CD4-positive, alpha-beta memory T cell (primary cell): ENCODE results near the gene SLMAP. TPM values are rescaled to one million over a fixed set of nuclear protein-coding genes. Genes with fewer than 3 reads are reported as not detected.
"Not testable (repeated sequence)": the region's sequence is repeated elsewhere in the genome, so short reads cannot be mapped to it uniquely, and the experiment has no call there.

Experiments
- CTCF ChIA-PET: fragments of 350-600 bp; sonication (Branson Sonifier 250); formaldehyde crosslinking; loops from one replicate; lab custom pipeline; 2021; ENCODE audit warnings: inconsistent platforms; ENCODE audit not compliant: partially characterized antibody; lab: Charles Lee
- POLR2A ChIA-PET: fragments of 350-600 bp; sonication (Branson Sonifier 250); formaldehyde crosslinking; loops from one replicate; lab custom pipeline; 2021; ENCODE audit not compliant: partially characterized antibody; lab: Charles Lee
- DNase-seq, 5 donors: peaks; one replicate each; pipeline versions ENCODE4 v3.0.0 to v3.0.0-alpha.2; 2020 to 2022; ENCODE audit warnings: mixed read lengths in 1 of 5
- H3K27ac ChIP-seq: one replicate; pipeline ENCODE4 v1.7.0; 2013; ENCODE audit warnings: low read depth, low read length
- H3K27me3 ChIP-seq: 2 replicates; pipeline ENCODE4 v1.7.0; 2013; ENCODE audit warnings: mild to moderate bottlenecking, low read length, moderate library complexity; ENCODE audit not compliant: insufficient read depth
- H3K36me3 ChIP-seq: 2 replicates; pipeline ENCODE4 v1.7.0; 2013; ENCODE audit warnings: mild to moderate bottlenecking, low read length, moderate library complexity; ENCODE audit not compliant: insufficient read depth
- H3K4me1 ChIP-seq: 2 replicates; pipeline ENCODE4 v1.7.0; 2013; ENCODE audit warnings: mild to moderate bottlenecking, low read length, moderate library complexity; ENCODE audit not compliant: insufficient read depth
- H3K4me3 ChIP-seq, 2 donors: one replicate each; pipeline ENCODE4 v1.7.0; 2013; ENCODE audit warnings: low read length in 2 of 2, mild to moderate bottlenecking in 1 of 2
- H3K9me3 ChIP-seq, 2 donors: one replicate each; pipeline ENCODE4 v1.7.0; 2013; ENCODE audit warnings: low read length in 2 of 2, control low read depth in 1 of 2; ENCODE audit not compliant: control insufficient read depth in 1 of 2
- H3K27ac Mint-ChIP-seq, 7 donors: one replicate each; pipeline ENCODE4 v1.8.0; 2020 to 2021; ENCODE audit warnings: mixed read lengths in 7 of 7, mild to moderate bottlenecking in 6 of 7, inconsistent platforms in 3 of 7, moderate library complexity in 3 of 7
- H3K27me3 Mint-ChIP-seq, 2 donors: one replicate each; pipeline ENCODE4 v1.8.0; 2020 to 2021; ENCODE audit warnings: mixed read lengths in 2 of 2
- H3K36me3 Mint-ChIP-seq, 2 donors: one replicate each; pipeline ENCODE4 v1.8.0; 2020 to 2021; ENCODE audit warnings: mixed read lengths in 2 of 2, inconsistent platforms in 1 of 2, mild to moderate bottlenecking in 1 of 2
- H3K4me1 Mint-ChIP-seq, 4 donors: one replicate each; pipeline ENCODE4 v1.8.0; 2020 to 2021; ENCODE audit warnings: mixed read lengths in 4 of 4, mild to moderate bottlenecking in 1 of 4
- H3K4me3 Mint-ChIP-seq, 8 donors: one replicate each; pipeline ENCODE4 v1.8.0; 2020 to 2021; ENCODE audit warnings: mixed read lengths in 8 of 8, mild to moderate bottlenecking in 7 of 8, moderate library complexity in 6 of 8, inconsistent platforms in 3 of 8
- H3K9me3 Mint-ChIP-seq, 8 donors: one replicate each; pipeline ENCODE4 v1.8.0; 2020 to 2021; ENCODE audit warnings: mixed read lengths in 8 of 8, mild to moderate bottlenecking in 5 of 8, inconsistent platforms in 3 of 8, moderate library complexity in 1 of 8
- intact Hi-C: fragments of 100-400 bp; cut with micrococcal nuclease; formaldehyde crosslinking; loops from one replicate; pipeline ENCODE4 v1.15.1; 2023
- polyA plus RNA-seq, 2 donors: library from polyadenylated mRNA; unstranded; fragments of 300-500 nt; fragmentation: Illumina TruSeq; gene quantifications; one replicate each; pipeline ENCODE4 v1.2.3, GENCODE V29; 2021
- total RNA-seq, 2 experiments: library from RNA; stranded (reverse); gene quantifications; one replicate each; pipeline ENCODE4 v1.2.3, GENCODE V29; 2021

SLMAP gene
- total and polyA plus RNA-seq, 4 experiments from 2014 or later: 17.5 to 69.0 (median 43.0) TPM

DNA sequence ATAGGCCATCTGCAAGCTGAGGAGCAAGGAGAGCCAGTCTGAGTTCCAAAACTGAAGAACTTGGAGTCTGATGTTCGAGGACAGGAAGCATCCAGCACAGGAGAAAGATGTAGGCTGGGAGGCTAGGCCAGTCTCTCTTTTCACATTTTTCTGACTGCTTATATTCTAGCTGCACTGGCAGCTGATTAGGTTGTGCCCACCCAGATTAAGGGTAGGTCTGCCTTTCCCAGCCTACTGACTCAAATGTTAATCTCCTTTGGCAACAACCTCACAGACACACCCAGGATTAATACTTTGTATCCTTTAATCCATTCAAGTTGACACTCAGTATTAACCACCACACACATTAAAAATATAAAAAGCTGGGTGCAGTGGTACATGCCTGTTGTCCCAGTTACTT is 113.0 kb downstream of the SLMAP start:
- POLR2A ChIA-PET, H3K36me3 ChIP-seq, intact Hi-C loops, H3K27ac Mint-ChIP-seq, H3K9me3 Mint-ChIP-seq, CTCF ChIA-PET, H3K4me3 Mint-ChIP-seq, H3K27me3 Mint-ChIP-seq, DNase-seq, H3K9me3 ChIP-seq, H3K27ac ChIP-seq, H3K4me1 ChIP-seq, H3K27me3 ChIP-seq, H3K4me3 ChIP-seq, H3K4me1 Mint-ChIP-seq: not testable (repeated sequence)
- peaks cover 38 to 41% of the 10 kb centered on the region in 2 donors for H3K36me3 Mint-ChIP-seq

DNA sequence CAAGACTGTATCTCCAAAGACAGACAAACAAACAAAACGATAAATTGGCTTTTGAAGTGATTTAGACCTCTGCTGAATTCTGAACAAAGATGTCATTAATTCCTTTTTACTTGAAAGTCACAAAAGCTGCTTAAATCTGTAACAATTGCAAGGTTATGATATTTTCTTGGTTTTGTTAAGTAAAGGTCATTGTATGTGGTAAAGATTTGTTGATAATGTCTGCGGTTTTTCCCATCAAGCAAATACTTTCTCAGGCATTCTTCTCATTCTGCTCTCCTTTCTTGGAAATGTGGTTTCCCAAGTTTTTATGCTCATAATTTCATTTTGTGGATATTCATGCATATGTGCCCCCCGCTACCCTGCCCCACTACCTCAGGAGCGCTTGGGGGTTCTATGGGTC is 116.5 kb downstream of the SLMAP start:
- Histone ChIP-seq H3K4me1 (no peaks in the 10 kb centered on the region), H3K27me3 (no peaks in the 10 kb centered on the region), H3K36me3 (no peaks in the 10 kb centered on the region), H3K9me3 (no peaks in the 10 kb centered on the region), H3K27ac (no peak overlapping the region), H3K4me3 (no peak overlapping the region)
- DNase-seq: no peak
- intact Hi-C loops: no loop called here
- ChIA-PET POLR2A (no interaction called here), CTCF (no interaction called here)
- Mint-ChIP-seq H3K9me3 (no peaks in the 10 kb centered on the region), H3K27me3 (no peaks in the 10 kb centered on the region), H3K4me3 (no peak overlapping the region), H3K4me1 (no peaks in the 10 kb centered on the region), H3K36me3 (peaks cover 20 to 31% of the 10 kb centered on the region in 2 donors), H3K27ac (no peak overlapping the region)

DNA sequence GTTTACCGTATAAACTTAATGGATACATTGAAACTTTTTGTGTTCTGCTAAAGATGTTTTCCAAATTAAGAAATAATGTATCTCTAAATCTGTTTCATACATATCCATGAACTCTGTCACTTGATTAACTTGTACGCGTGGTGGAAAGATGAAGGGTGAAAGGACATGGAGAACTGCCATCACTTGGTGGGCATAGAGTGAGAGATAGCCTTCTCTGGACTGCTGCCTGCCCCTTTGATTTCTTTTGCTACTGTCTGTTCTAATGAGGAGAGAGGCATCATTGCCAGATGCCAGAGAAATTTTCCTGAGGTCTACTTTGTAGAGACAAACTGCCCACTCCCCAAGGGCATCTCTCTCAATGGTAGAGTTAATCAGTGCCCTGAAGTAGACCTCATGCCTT is 120.5 kb downstream of the SLMAP start:
- Mint-ChIP-seq H3K27me3 (no peaks in the 10 kb centered on the region), H3K4me3 (no peak overlapping the region), H3K36me3 (peaks cover 14 to 29% of the 10 kb centered on the region in 2 donors), H3K27ac (peak overlapping the region in 1 of 7 donors; percentile 2), H3K4me1 (no peaks in the 10 kb centered on the region), H3K9me3 (peaks cover 0 to 1% (median 0%) of the 10 kb centered on the region in 8 donors)
- POLR2A ChIA-PET: no interaction called here
- intact Hi-C loops: no loop called here
- DNase-seq: no peak
- Histone ChIP-seq H3K4me1 (no peaks in the 10 kb centered on the region), H3K4me3 (no peak overlapping the region), H3K27me3 (no peaks in the 10 kb centered on the region), H3K36me3 (no peaks in the 10 kb centered on the region), H3K9me3 (no peaks in the 10 kb centered on the region), H3K27ac (no peak overlapping the region)
- CTCF ChIA-PET: no interaction called here

DNA sequence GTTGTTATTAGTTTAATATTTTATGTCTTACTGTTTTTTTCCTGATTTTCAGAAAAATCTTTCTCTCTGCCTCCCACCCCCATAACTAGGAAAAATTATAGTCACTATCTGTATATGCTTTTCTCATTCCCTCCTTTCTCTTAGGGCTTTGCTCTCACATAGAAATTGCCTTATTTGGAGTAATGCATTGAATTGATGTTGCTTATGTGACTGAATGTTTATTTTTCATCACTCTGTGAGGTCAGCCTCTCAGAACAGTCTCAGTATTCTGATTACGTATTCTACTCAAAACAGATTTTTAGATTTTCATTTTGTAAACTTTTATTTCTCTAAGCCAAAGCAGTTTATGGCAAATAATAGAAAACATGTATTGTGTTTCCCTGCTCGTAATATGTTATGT is 121.0 kb downstream of the SLMAP start:
- ChIA-PET POLR2A (no interaction called here), CTCF (no interaction called here)
- H3K9me3 Mint-ChIP-seq: peaks cover 0 to 1% (median 0%) of the 10 kb centered on the region in 8 donors
- intact Hi-C loops: no loop called here
- Histone ChIP-seq H3K27ac (no peak overlapping the region), H3K27me3 (no peaks in the 10 kb centered on the region), H3K36me3 (no peaks in the 10 kb centered on the region), H3K4me3 (no peak overlapping the region), H3K9me3 (no peaks in the 10 kb centered on the region), H3K4me1 (no peaks in the 10 kb centered on the region)
- peaks cover 11 to 28% of the 10 kb centered on the region in 2 donors for H3K36me3 Mint-ChIP-seq
- DNase-seq: no peak
- H3K27ac Mint-ChIP-seq: peak overlapping the region in 1 of 7 donors; percentile 54
- H3K4me3 Mint-ChIP-seq: no peak overlapping the region
- H3K27me3 Mint-ChIP-seq: no peaks in the 10 kb centered on the region
- no peaks in the 10 kb centered on the region for H3K4me1 Mint-ChIP-seq

DNA sequence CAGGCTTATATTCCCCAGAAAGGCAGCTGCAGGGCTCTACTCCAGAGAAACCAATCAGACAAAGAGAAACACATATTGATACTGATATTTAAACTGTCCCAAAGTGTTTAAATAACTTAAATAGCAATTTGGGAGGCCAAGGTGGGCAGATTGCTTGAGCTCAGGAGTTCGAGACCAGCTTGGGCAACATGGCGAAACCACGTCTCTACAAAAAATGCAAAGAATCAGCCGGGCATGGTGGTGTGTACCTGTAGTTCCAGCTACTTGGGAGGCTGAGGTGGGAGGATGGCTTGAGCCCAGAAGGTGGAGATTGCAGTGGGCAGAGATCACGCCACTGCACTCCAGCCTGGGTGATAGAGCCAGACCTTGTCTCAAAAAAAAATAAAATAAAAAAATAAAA is 128.3 kb downstream of the SLMAP start:
- intact Hi-C loops, H3K27ac ChIP-seq, H3K9me3 Mint-ChIP-seq, CTCF ChIA-PET, H3K9me3 ChIP-seq, H3K4me3 ChIP-seq, H3K4me1 ChIP-seq, H3K27me3 Mint-ChIP-seq, DNase-seq, H3K36me3 ChIP-seq, H3K27ac Mint-ChIP-seq, POLR2A ChIA-PET, H3K27me3 ChIP-seq, H3K4me1 Mint-ChIP-seq, H3K4me3 Mint-ChIP-seq: not testable (repeated sequence)
- H3K36me3 Mint-ChIP-seq: peaks cover 25 to 33% of the 10 kb centered on the region in 2 donors

DNA sequence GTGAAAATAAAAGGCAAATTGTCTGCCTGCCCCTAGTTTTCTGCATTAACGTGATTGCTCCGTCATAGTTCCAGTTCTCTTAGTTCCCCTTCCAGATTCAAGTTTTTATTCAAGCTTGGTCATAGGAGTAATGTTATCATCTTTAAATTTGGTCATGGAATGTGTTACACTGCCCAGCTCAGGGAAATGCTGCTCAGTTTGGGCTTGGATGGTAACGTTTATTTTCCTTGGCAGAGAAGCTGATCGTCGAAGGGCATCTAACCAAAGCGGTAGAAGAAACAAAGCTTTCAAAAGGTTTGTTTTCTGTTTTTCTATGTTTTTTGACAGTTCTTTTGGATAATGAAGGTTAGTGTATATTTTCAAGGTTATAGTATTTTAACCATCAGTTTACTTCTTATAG is 133.7 kb downstream of the SLMAP start:
- POLR2A ChIA-PET: no interaction called here
- Mint-ChIP-seq H3K27me3 (no peaks in the 10 kb centered on the region), H3K27ac (no peak overlapping the region), H3K4me1 (peaks cover 0 to under 1% (median under 1%) of the 10 kb centered on the region in 4 donors), H3K4me3 (no peak overlapping the region), H3K9me3 (no peaks in the 10 kb centered on the region), H3K36me3 (peaks cover 20 to 32% of the 10 kb centered on the region in 2 donors)
- CTCF ChIA-PET: no interaction called here
- Histone ChIP-seq H3K4me1 (no peaks in the 10 kb centered on the region), H3K36me3 (no peaks in the 10 kb centered on the region), H3K27ac (no peak overlapping the region), H3K9me3 (no peaks in the 10 kb centered on the region), H3K27me3 (no peaks in the 10 kb centered on the region), H3K4me3 (no peak overlapping the region)
- intact Hi-C loops: no loop called here
- DNase-seq: no peak

DNA sequence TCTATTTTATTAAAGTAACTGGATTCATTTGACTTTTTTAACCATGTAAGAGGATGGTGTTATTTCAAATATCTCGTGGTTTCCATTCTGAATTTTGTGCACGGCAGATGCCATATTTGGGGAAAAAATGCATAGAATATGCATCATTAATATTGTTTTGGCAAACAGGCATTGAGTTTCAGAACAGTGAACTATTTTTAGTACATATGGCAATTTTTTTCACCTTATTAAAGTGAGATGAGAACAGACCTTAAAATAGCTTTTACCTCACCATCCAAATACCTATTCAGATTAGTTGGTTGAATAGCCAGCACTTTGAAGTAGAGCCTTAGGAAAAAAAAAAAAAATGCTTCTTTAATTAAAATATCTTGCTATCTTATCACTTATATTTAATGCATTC is 134.8 kb downstream of the SLMAP start:
- Mint-ChIP-seq H3K27me3 (no peaks in the 10 kb centered on the region), H3K36me3 (peaks cover 18 to 33% of the 10 kb centered on the region in 2 donors), H3K4me1 (no peaks in the 10 kb centered on the region), H3K27ac (no peak overlapping the region), H3K9me3 (no peaks in the 10 kb centered on the region), H3K4me3 (no peak overlapping the region)
- POLR2A ChIA-PET: no interaction called here
- Histone ChIP-seq H3K4me3 (no peak overlapping the region), H3K9me3 (no peaks in the 10 kb centered on the region), H3K27me3 (no peaks in the 10 kb centered on the region), H3K4me1 (no peaks in the 10 kb centered on the region), H3K27ac (no peak overlapping the region), H3K36me3 (no peaks in the 10 kb centered on the region)
- DNase-seq: no peak
- intact Hi-C loops: no loop called here
- CTCF ChIA-PET: no interaction called here

DNA sequence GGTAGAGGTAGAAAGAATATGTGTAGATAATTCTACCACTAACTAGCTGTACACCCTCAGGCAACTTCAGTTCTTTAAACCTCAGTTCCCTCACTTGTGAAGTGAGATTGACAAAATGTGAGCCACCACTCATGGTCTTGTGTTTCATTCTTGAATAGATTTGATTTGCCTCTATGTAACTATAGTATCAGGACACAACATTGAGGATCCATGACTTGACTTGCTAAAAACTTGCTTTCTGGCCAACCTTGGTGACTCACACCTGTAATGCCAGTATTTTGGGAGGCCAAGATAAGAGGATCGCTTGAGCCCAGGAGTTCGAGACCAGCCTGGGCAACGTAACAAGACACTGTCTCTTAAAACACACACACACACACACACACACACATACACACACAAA is 136.3 kb downstream of the SLMAP start:
- no peaks in the 10 kb centered on the region for H3K27me3 Mint-ChIP-seq
- H3K9me3 Mint-ChIP-seq: no peaks in the 10 kb centered on the region
- Histone ChIP-seq H3K27me3 (no peaks in the 10 kb centered on the region), H3K4me3 (no peak overlapping the region), H3K4me1 (no peaks in the 10 kb centered on the region), H3K36me3 (no peaks in the 10 kb centered on the region), H3K27ac (no peak overlapping the region), H3K9me3 (no peaks in the 10 kb centered on the region)
- no peak for DNase-seq
- POLR2A ChIA-PET: no interaction called here
- H3K27ac Mint-ChIP-seq: no peak overlapping the region
- H3K4me3 Mint-ChIP-seq: no peak overlapping the region
- CTCF ChIA-PET: no interaction called here
- intact Hi-C loops: no loop called here
- H3K4me1 Mint-ChIP-seq: no peaks in the 10 kb centered on the region
- peaks cover 21 to 35% of the 10 kb centered on the region in 2 donors for H3K36me3 Mint-ChIP-seq
